HG03460 (cell line): Measurements from ENCODE around the gene BAZ2B.

ENCODE experiments used
- ATAC-seq: cut with Tn5 transposase; IDR thresholded peaks from one replicate; pipeline ENCODE4 v1.9.1; 2021; ENCODE audit not compliant: unreplicated experiment

The BAZ2B gene

GRCh38 chr2:159573846-159574606, 42.3 kb downstream of the BAZ2B start:
- ATAC-seq: no peak

GRCh38 chr2:159573294-159573693, 43.1 kb downstream of the BAZ2B start:
- no peak for ATAC-seq

- ATAC-seq: no peak
These were observed 43.9 kb downstream of the BAZ2B start for GRCh38 chr2:159572459-159572858.

GRCh38 chr2:159571540-159572260, 44.6 kb downstream of the BAZ2B start:
- no peak for ATAC-seq

- no peak for ATAC-seq
These were observed 52.3 kb downstream of the BAZ2B start for GRCh38 chr2:159564081-159564480.

GRCh38 chr2:159562248-159562647, 54.1 kb downstream of the BAZ2B start:
- no peak for ATAC-seq

- ATAC-seq: no peak
These were observed 54.6 kb downstream of the BAZ2B start for GRCh38 chr2:159561786-159562185.

GRCh38 chr2:159561242-159561641, 55.1 kb downstream of the BAZ2B start:
- ATAC-seq: no peak

GRCh38 chr2:159559034-159559433, 57.3 kb downstream of the BAZ2B start:
- no peak for ATAC-seq

GRCh38 chr2:159558479-159558878, 57.9 kb downstream of the BAZ2B start:
- ATAC-seq: no peak

GRCh38 chr2:159557437-159558034, 58.8 kb downstream of the BAZ2B start:
- no peak for ATAC-seq

- no peak for ATAC-seq
These were observed 60.5 kb downstream of the BAZ2B start for GRCh38 chr2:159555651-159556392.

GRCh38 chr2:159553727-159554126, 62.6 kb downstream of the BAZ2B start:
- ATAC-seq: no peak

- no peak for ATAC-seq
These were observed 64.5 kb downstream of the BAZ2B start for GRCh38 chr2:159551806-159552205.

- no peak for ATAC-seq
These were observed 66.1 kb downstream of the BAZ2B start for GRCh38 chr2:159550231-159550630.

GRCh38 chr2:159549234-159549633, 67.1 kb downstream of the BAZ2B start:
- ATAC-seq: no peak

GRCh38 chr2:159546716-159547430, 69.5 kb downstream of the BAZ2B start:
- no peak for ATAC-seq

GRCh38 chr2:159546039-159546438, 70.3 kb downstream of the BAZ2B start:
- ATAC-seq: no peak

- ATAC-seq: no peak
These were observed 71.3 kb downstream of the BAZ2B start for GRCh38 chr2:159545085-159545484.

- no peak for ATAC-seq
These were observed 74.2 kb downstream of the BAZ2B start for GRCh38 chr2:159542101-159542500.

- ATAC-seq: no peak
These were observed 76.6 kb downstream of the BAZ2B start for GRCh38 chr2:159539701-159540100.
